ENCODE results near the gene ACADSB.

The ACADSB gene

GRCh38 chr10:123008355-123009104, at the start of gene ACADSB, which contains the start of gene IKZF5:
ACADSB (plus strand) TSS chr10:123009006; CDS start chr10:123009030, 24 bp downstream.
IKZF5 (minus strand) TSS chr10:123008795; CDS start chr10:122998625, 10,170 bp downstream.
- peak; percentile 99 for DNase-seq (ENCODE audit: low spot score)
- no peak for TF ChIP-seq CTCF (IDR thresholded peaks at IDR 0.05; ENCODE audit: extremely low read depth, missing control alignments)

DNA sequence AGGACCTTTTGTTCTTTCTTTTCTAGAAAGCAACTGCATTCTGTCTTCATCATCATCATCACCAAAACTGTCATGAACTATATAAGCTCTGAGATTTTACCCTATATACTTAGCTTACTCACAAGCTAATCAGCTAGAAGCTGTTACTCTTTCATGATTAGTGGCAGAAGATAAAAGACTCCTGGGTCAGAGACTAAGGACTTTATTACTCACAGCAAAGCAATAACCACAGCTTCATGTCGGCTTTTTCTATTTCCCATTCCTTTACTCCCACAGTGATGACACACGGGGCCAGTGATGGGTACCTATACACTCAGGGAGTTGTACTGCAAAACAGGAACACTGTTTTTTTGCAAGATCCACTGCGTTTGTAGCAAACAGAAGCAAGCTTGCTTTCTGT, 46.4 kb upstream of the ACADSB start:
- no peak for DNase-seq (ENCODE audit: low spot score)
- no peak for TF ChIP-seq CTCF (IDR thresholded peaks at IDR 0.05; ENCODE audit: extremely low read depth, missing control alignments)

DNA sequence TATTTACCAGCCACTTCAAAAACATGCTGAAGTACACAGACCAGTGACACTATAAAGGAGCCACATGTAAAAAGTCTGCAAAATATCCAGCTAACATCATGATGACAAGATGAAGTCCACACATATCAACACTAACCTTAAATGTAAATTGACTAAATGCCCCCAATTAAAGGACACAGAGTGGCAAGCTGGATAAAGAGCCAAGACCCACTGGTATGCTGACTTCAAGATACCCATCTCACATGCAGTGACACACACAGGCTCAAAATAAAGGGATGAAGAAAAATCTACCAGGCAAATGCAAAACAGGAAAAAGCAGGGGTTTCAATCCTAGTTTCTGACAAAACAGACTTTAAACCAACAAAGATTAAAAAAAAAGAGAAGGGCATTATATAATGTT, 41.9 kb upstream of the ACADSB start:
- TF ChIP-seq CTCF (IDR thresholded peaks at IDR 0.05; ENCODE audit: extremely low read depth, missing control alignments), result no peak
- DNase-seq (ENCODE audit: low spot score), result no peak

DNA sequence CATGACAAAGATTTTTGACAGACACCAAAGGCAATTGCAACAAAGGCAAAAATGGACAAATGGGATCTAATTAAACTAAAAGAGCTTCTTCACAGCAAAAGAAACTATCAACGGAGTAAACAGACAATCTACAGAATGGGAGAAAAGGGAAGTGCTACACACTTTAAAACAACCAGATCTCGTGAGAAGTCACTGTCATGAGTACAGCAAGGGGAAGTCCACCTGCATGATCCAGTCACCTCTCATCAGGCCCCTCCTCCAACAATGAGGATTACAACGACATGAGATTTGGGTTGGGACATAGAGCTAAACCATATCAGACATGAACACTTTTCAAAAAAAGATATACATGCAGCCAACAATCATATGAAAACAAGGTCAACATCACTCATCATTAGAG, 40.1 kb upstream of the ACADSB start:
- DNase-seq (ENCODE audit: low spot score), result no peak
- TF ChIP-seq CTCF (IDR thresholded peaks at IDR 0.05; ENCODE audit: extremely low read depth, missing control alignments), result no peak

- no peak for DNase-seq (ENCODE audit: low spot score)
- no peak for TF ChIP-seq CTCF (IDR thresholded peaks at IDR 0.05; ENCODE audit: extremely low read depth, missing control alignments)
Observed at GRCh38 chr10:122974023-122974422, 34.8 kb upstream of the ACADSB start.

DNA sequence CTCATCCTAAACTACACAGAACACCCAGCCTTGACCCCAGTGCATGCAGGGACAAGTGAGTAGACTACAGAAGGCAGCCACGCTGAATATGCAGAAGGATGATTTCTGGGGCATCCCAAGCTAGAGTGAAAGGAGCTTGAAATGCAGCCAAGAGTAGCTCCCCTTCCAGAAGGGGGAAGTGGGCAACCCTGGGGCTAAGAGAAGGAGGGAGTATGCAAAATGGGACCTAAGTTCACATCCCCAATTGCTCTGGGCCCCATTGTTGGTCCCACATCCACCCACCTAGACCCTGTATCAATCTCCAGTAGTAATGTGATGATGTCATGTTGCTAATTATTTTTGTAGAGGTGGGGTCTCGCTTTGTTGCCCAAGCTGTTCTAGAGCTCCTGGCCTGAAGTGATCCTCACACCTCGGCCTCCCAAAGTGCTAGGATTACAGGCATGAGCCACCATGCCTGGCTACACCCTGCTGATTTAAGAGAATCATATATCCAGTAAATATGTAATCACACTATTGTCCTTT, 34.2 kb upstream of the ACADSB start:
- no peak for TF ChIP-seq CTCF (IDR thresholded peaks at IDR 0.05; ENCODE audit: extremely low read depth, missing control alignments)
- DNase-seq (ENCODE audit: low spot score), result no peak

DNA sequence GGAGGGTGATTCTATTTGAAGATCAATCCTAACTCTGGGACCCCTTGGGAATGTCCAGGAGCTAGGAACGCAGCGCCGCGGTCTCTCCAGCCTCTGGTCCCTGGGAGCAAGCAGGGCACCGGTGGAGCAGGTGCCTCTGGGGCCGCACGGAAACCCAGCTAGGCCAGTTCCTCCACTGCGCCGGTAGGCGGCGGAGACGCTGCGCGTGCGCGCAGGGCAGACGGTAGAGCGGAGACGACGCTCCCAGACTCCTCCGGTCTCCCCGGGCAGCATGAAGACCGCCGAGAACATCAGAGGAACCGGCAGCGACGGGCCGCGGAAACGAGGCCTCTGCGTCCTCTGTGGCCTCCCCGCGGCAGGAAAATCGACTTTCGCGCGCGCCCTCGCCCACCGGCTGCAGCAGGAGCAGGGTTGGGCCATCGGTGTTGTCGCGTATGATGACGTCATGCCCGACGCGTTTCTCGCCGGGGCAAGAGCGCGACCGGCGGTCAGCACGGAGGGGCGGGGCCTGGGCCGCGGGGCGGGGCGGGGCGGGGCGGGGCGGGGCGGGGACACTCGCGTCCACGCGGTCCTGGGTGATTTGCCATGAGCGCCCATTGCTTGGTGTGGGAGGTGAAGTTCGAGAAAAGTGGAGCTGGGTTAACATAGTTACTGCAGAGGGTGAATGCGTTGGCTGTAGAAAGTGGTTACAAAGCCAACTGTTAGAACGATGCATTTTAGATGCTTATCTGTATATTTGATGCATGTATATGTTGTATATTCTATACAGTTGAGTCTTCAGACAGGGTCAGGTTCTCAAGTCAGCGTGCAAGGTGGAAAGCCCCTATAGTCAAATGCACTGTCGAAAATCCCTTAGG, 28.4 kb upstream of the ACADSB start, which contains the start of gene PSTK:
PSTK (plus strand) TSS at position 193 of the 857 bp plus-strand sequence; CDS start at position 272, 79 bp downstream.
- peak; percentile 84 for TF ChIP-seq CTCF (IDR thresholded peaks at IDR 0.05; ENCODE audit: extremely low read depth, missing control alignments)
- DNase-seq (ENCODE audit: low spot score), result peak; percentile 96
